Measurements from ENCODE around the gene PTPRD. TPM values are rescaled to one million over a fixed set of nuclear protein-coding genes. Genes with fewer than 3 reads are reported as not detected.
"Not testable (repeated sequence)": the region's sequence is repeated elsewhere in the genome, so short reads cannot be mapped to it uniquely, and the experiment has no call there.

PTPRD gene
- total and polyA plus RNA-seq, 2 of the 4 experiments (the other 2 are of a cell fraction), result 0.07 to 0.18 TPM

- H3K79me1 ChIP-seq (ENCODE audit: low read depth in 1 of 2, low read length in 2 of 2); H3K18ac ChIP-seq (ENCODE audit: low read depth, low read length); DNase-seq; H3K23ac ChIP-seq (ENCODE audit: low read depth, low read length); H4K20me1 ChIP-seq (ENCODE audit: insufficient read depth, low read length); dilution Hi-C loops (cut with HindIII; ENCODE audit: low sequenced_read_pairs, unreplicated experiment); H2BK20ac ChIP-seq (ENCODE audit: low read depth, low read length); H2BK120ac ChIP-seq (ENCODE audit: low read depth, low read length); in situ Hi-C loops (cut with MboI; ENCODE audit: low sequenced_read_pairs); H2BK15ac ChIP-seq (ENCODE audit: low read depth, low read length); H3K27me3 ChIP-seq (ENCODE audit: control insufficient read depth, insufficient read depth, low read length); H2AFZ ChIP-seq (replicated peaks; ENCODE audit: low read length, poor library complexity); H2AK9ac ChIP-seq (replicated peaks; ENCODE audit: low read depth, low read length, poor library complexity); H3K27ac ChIP-seq (ENCODE audit: insufficient read depth, low read length); H3K4me1 ChIP-seq (ENCODE audit: control insufficient read depth, insufficient read depth, low read length); H4K5ac ChIP-seq (ENCODE audit: low read depth, low read length); CTCF ChIA-PET; H2BK5ac ChIP-seq (ENCODE audit: low read depth, low read length, poor library complexity, severe bottlenecking); H3K9ac ChIP-seq (ENCODE audit: low read depth, low read length); H3K56ac ChIP-seq (ENCODE audit: extremely low read depth, insufficient read depth, low read length); H3K4ac ChIP-seq (ENCODE audit: low read depth, low read length); BruUV-seq (replicated peaks); H3K14ac ChIP-seq (replicated peaks; ENCODE audit: low read depth, low read length); POLR2A ChIA-PET (ENCODE audit: unreplicated experiment); H3K4me2 ChIP-seq (ENCODE audit: low read depth, low read length); intact Hi-C loops (cut with micrococcal nuclease); H3K9me3 ChIP-seq (ENCODE audit: control insufficient read depth, insufficient read depth, low read length); H4K8ac ChIP-seq (ENCODE audit: low read depth in 2 of 2, low read length in 2 of 2); H3K4me3 ChIP-seq (ENCODE audit: insufficient read depth, low read depth, low read length); H3K36me3 ChIP-seq (ENCODE audit: control insufficient read depth, insufficient read depth, low read length); ATAC-seq (ENCODE audit: low read depth); H4K91ac ChIP-seq (ENCODE audit: insufficient read depth, low read depth, low read length); H3K9me1 ChIP-seq (ENCODE audit: insufficient read depth, low read length); H2AK5ac ChIP-seq (ENCODE audit: low read depth, low read length): not testable (repeated sequence)
- peak; percentile 82 for TF ChIP-seq MAFK (IDR thresholded peaks at IDR 0.05; ENCODE audit: low read depth, low read length)
- no CpG with 5 or more reads among the region's 3 CpGs for WGBS, 2 experiments (ENCODE audit: extremely low coverage in 2 of 2, insufficient read length in 1 of 2)
These were observed 1569.0 kb downstream of the PTPRD start for GRCh38 chr9:9043788-9044187.
